ENCODE results near the gene LRRC23. TPM values are rescaled to one million over a fixed set of nuclear protein-coding genes. Genes with fewer than 3 reads are reported as not detected.

The LRRC23 gene
- polyA plus RNA-seq, 1 donor (not counting 4 experiments of a cell fraction or from before 2014, with no cell fraction given): 7.1 TPM

- Histone ChIP-seq H3K4me2 (ENCODE audit: control insufficient read depth, extremely low read depth, insufficient read depth, low read depth, low read length) (no peak overlapping the region), H4K20me1 (ENCODE audit: control insufficient read depth, extremely low read depth, insufficient read depth, low read length) (no peaks in the 10 kb centered on the region), H2AFZ (ENCODE audit: control insufficient read depth, low read length) (no peak overlapping the region), H3K27me3 (ENCODE audit: control insufficient read depth, extremely low read depth, insufficient read depth, low read length) (no peaks in the 10 kb centered on the region), H3K27ac (ENCODE audit: control insufficient read depth, insufficient read depth, low read length) (no peak overlapping the region), H3K79me2 (ENCODE audit: control insufficient read depth, insufficient read depth, low read length) (peaks cover 20% of the 10 kb centered on the region), H3K9ac (ENCODE audit: control insufficient read depth, extremely low read depth, insufficient read depth, low read length) (no peak overlapping the region), H3K36me3 (ENCODE audit: control insufficient read depth in 2 of 2, extremely low read depth in 1 of 2, insufficient read depth in 2 of 2, low read length in 2 of 2) (peaks cover 61 to 69% of the 10 kb centered on the region in 2 experiments), H3K4me1 (ENCODE audit: control insufficient read depth, extremely low read depth, insufficient read depth, low read length) (peaks cover 2% of the 10 kb centered on the region), H3K9me1 (ENCODE audit: control insufficient read depth, extremely low read depth, insufficient read depth, low read length) (no peaks in the 10 kb centered on the region), H3K4me3 (ENCODE audit: control insufficient read depth in 2 of 3, extremely low read depth in 1 of 3, insufficient read depth in 2 of 3, low read depth in 1 of 3, low read length in 3 of 3) (no peak overlapping the region), H3K9me3 (ENCODE audit: control insufficient read depth, low read depth, low read length) (no peaks in the 10 kb centered on the region)
- FAIRE-seq (no peak), DNase-seq (ENCODE audit: low read depth, low spot score) (no peak)
- dilution Hi-C loops (cut with MboI; ENCODE audit: extremely low pct_ligation_motif_present, low sequenced_read_pairs): no loop called here
- TF ChIP-seq EZH2 (IDR thresholded peaks at IDR 0.05; ENCODE audit: low read length): no peak
- TF ChIP-seq, protein P1, sequence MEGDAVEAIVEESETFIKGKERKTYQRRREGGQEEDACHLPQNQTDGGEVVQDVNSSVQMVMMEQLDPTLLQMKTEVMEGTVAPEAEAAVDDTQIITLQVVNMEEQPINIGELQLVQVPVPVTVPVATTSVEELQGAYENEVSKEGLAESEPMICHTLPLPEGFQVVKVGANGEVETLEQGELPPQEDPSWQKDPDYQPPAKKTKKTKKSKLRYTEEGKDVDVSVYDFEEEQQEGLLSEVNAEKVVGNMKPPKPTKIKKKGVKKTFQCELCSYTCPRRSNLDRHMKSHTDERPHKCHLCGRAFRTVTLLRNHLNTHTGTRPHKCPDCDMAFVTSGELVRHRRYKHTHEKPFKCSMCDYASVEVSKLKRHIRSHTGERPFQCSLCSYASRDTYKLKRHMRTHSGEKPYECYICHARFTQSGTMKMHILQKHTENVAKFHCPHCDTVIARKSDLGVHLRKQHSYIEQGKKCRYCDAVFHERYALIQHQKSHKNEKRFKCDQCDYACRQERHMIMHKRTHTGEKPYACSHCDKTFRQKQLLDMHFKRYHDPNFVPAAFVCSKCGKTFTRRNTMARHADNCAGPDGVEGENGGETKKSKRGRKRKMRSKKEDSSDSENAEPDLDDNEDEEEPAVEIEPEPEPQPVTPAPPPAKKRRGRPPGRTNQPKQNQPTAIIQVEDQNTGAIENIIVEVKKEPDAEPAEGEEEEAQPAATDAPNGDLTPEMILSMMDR (optimal IDR thresholded peaks at IDR 0.05 in 1 of 3, IDR thresholded peaks at IDR 0.05 in 1 of 3, conservative IDR thresholded peaks at IDR 0.05 in 1 of 3; ENCODE audit: extremely low read depth in 1 of 3, insufficient read depth in 2 of 3, low read length in 3 of 3): no peak
Observed at GRCh38 chr12:6858799-6859198, 45.8 kb upstream of the LRRC23 start.

GRCh38 chr12:6860116-6860515, 44.5 kb upstream of the LRRC23 start:
- no peak overlapping the region for H2AFZ ChIP-seq (ENCODE audit: control insufficient read depth, low read length)
- no peaks in the 10 kb centered on the region for H3K9me3 ChIP-seq (ENCODE audit: control insufficient read depth, low read depth, low read length)
- H3K27ac ChIP-seq (ENCODE audit: control insufficient read depth, insufficient read depth, low read length): no peak overlapping the region
- peaks cover 7% of the 10 kb centered on the region for H3K79me2 ChIP-seq (ENCODE audit: control insufficient read depth, insufficient read depth, low read length)
- no peaks in the 10 kb centered on the region for H3K9me1 ChIP-seq (ENCODE audit: control insufficient read depth, extremely low read depth, insufficient read depth, low read length)
- no peak overlapping the region for H3K9ac ChIP-seq (ENCODE audit: control insufficient read depth, extremely low read depth, insufficient read depth, low read length)
- H3K36me3 ChIP-seq (ENCODE audit: control insufficient read depth in 2 of 2, extremely low read depth in 1 of 2, insufficient read depth in 2 of 2, low read length in 2 of 2): peaks cover 59 to 66% of the 10 kb centered on the region in 2 experiments
- H3K4me2 ChIP-seq (ENCODE audit: control insufficient read depth, extremely low read depth, insufficient read depth, low read depth, low read length): no peak overlapping the region
- DNase-seq (ENCODE audit: low read depth, low spot score) (no peak), FAIRE-seq (no peak)
- no peaks in the 10 kb centered on the region for H4K20me1 ChIP-seq (ENCODE audit: control insufficient read depth, extremely low read depth, insufficient read depth, low read length)
- TF ChIP-seq, protein P1 (optimal IDR thresholded peaks at IDR 0.05 in 1 of 3, IDR thresholded peaks at IDR 0.05 in 1 of 3, conservative IDR thresholded peaks at IDR 0.05 in 1 of 3; ENCODE audit: extremely low read depth in 1 of 3, insufficient read depth in 2 of 3, low read length in 3 of 3): no peak
- no peak for TF ChIP-seq EZH2 (IDR thresholded peaks at IDR 0.05; ENCODE audit: low read length)
- dilution Hi-C loops (cut with MboI; ENCODE audit: extremely low pct_ligation_motif_present, low sequenced_read_pairs): no loop called here
- H3K4me1 ChIP-seq (ENCODE audit: control insufficient read depth, extremely low read depth, insufficient read depth, low read length): no peaks in the 10 kb centered on the region
- H3K4me3 ChIP-seq (ENCODE audit: control insufficient read depth in 2 of 3, extremely low read depth in 1 of 3, insufficient read depth in 2 of 3, low read depth in 1 of 3, low read length in 3 of 3): no peak overlapping the region
- H3K27me3 ChIP-seq (ENCODE audit: control insufficient read depth, extremely low read depth, insufficient read depth, low read length): no peaks in the 10 kb centered on the region
